C4-2B (cell line): ENCODE results near the gene COL6A1.
"Not testable (repeated sequence)": the region's sequence is repeated elsewhere in the genome, so short reads cannot be mapped to it uniquely, and the experiment has no call there.

Source experiments
- H3K27ac ChIP-seq: fragments of 450-650 bp; 2 replicates; pipeline ENCODE4 v1.5.1; 2017
- ZFX ChIP-seq: fragments of 450-650 bp; IDR thresholded peaks from 2 replicates; pipeline ENCODE4 v1.6.1; 2017
- TF ChIP-seq, protein P1 (sequence below): fragments of 450-650 bp; conservative IDR thresholded peaks from 2 replicates; pipeline ENCODE4 v1.5.1; 2017; ENCODE audit warnings: mild to moderate bottlenecking

Gene COL6A1

DNA sequence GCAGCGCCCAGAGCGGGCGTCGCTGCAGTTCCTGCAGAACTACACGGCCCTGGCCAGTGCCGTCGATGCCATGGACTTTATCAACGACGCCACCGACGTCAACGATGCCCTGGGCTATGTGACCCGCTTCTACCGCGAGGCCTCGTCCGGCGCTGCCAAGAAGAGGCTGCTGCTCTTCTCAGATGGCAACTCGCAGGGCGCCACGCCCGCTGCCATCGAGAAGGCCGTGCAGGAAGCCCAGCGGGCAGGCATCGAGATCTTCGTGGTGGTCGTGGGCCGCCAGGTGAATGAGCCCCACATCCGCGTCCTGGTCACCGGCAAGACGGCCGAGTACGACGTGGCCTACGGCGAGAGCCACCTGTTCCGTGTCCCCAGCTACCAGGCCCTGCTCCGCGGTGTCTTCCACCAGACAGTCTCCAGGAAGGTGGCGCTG is 22.0 kb downstream of the COL6A1 start:
- no peak for TF ChIP-seq ZFX
- TF ChIP-seq, protein P1, sequence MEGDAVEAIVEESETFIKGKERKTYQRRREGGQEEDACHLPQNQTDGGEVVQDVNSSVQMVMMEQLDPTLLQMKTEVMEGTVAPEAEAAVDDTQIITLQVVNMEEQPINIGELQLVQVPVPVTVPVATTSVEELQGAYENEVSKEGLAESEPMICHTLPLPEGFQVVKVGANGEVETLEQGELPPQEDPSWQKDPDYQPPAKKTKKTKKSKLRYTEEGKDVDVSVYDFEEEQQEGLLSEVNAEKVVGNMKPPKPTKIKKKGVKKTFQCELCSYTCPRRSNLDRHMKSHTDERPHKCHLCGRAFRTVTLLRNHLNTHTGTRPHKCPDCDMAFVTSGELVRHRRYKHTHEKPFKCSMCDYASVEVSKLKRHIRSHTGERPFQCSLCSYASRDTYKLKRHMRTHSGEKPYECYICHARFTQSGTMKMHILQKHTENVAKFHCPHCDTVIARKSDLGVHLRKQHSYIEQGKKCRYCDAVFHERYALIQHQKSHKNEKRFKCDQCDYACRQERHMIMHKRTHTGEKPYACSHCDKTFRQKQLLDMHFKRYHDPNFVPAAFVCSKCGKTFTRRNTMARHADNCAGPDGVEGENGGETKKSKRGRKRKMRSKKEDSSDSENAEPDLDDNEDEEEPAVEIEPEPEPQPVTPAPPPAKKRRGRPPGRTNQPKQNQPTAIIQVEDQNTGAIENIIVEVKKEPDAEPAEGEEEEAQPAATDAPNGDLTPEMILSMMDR, result no peak
- no peak overlapping the region for H3K27ac ChIP-seq

DNA sequence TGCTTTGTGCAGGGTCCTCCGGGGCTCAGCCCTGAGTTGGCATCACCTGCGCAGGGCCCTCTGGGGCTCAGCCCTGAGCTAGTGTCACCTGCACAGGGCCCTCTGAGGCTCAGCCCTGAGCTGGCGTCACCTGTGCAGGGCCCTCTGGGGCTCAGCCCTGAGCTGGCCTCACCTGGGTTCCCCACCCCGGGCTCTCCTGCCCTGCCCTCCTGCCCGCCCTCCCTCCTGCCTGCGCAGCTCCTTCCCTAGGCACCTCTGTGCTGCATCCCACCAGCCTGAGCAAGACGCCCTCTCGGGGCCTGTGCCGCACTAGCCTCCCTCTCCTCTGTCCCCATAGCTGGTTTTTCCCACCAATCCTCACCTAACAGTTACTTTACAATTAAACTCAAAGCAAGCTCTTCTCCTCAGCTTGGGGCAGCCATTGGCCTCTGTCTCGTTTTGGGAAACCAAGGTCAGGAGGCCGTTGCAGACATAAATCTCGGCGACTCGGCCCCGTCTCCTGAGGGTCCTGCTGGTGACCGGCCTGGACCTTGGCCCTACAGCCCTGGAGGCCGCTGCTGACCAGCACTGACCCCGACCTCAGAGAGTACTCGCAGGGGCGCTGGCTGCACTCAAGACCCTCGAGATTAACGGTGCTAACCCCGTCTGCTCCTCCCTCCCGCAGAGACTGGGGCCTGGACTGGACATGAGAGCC is 22.7 kb downstream of the COL6A1 start:
- no peak for TF ChIP-seq ZFX
- TF ChIP-seq, protein P1, result no peak
- H3K27ac ChIP-seq, result no peak overlapping the region

DNA sequence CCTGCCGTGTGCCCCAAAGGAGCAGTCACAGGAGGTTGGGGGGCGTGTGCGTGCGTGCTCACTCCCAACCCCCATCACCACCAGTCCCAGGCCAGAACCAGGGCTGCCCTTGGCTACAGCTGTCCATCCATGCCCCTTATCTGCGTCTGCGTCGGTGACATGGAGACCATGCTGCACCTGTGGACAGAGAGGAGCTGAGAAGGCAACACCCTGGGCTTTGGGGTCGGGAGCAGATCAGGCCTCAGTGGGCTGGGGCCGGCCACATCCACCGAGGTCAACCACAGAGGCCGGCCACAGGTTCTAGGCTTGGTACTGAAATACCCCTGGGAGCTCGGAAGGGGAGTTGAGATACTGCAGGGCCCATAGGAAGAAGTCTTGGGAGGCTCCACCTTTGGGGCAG is 23.5 kb downstream of the COL6A1 start:
- no peak overlapping the region for H3K27ac ChIP-seq
- TF ChIP-seq ZFX, result no peak
- TF ChIP-seq, protein P1, result no peak

DNA sequence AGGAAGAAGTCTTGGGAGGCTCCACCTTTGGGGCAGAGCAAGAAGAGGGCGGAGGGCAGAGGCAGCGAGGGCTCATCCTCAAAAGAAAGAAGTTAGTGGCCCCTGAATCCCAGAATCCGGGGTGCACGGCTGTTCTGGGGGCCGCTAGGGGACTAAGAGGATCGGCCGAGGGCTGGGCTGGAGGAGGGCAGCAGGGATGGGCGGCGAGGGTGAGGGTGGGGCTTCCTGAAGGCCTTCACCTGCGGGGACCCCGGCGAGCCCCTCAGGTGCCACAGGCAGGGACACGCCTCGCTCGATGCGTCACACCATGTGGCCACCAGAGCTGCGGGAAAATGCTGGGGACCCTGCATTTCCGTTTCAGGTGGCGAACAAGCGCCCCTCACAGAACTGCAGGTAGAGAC is 23.9 kb downstream of the COL6A1 start:
- TF ChIP-seq, protein P1, result no peak
- no peak for TF ChIP-seq ZFX
- no peak overlapping the region for H3K27ac ChIP-seq

DNA sequence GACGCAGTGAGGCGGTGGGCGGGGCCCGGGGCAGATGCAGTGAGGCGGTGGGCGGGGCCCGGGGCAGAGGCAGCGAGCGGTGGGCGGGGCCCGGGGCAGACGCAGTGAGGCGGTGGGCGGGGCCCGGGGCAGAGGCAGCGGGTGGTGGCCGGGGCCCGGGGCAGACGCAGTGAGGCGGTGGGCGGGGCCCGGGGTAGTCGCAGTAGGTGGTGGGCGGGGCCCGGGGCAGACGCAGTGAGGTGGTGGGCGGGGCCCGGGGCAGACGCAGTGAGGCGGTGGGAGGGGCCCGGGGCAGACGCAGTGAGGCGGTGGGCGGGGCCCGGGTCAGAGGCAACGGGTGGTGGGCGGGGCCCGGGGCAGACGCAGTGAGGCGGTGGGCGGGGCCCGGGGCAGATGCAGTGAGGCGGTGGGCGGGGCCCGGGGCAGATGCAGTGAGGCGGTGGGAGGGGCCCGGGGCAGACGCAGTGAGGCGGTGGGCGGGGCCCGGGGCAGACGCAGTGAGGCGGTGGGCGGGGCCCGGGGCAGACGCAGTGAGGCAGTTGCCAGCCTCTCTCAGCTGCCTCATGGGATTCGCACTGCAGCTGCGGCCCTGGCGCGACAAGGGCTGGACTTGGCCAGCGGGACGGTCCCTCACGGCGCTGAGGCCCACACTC is 24.4 kb downstream of the COL6A1 start:
- H3K27ac ChIP-seq, result not testable (repeated sequence)

DNA sequence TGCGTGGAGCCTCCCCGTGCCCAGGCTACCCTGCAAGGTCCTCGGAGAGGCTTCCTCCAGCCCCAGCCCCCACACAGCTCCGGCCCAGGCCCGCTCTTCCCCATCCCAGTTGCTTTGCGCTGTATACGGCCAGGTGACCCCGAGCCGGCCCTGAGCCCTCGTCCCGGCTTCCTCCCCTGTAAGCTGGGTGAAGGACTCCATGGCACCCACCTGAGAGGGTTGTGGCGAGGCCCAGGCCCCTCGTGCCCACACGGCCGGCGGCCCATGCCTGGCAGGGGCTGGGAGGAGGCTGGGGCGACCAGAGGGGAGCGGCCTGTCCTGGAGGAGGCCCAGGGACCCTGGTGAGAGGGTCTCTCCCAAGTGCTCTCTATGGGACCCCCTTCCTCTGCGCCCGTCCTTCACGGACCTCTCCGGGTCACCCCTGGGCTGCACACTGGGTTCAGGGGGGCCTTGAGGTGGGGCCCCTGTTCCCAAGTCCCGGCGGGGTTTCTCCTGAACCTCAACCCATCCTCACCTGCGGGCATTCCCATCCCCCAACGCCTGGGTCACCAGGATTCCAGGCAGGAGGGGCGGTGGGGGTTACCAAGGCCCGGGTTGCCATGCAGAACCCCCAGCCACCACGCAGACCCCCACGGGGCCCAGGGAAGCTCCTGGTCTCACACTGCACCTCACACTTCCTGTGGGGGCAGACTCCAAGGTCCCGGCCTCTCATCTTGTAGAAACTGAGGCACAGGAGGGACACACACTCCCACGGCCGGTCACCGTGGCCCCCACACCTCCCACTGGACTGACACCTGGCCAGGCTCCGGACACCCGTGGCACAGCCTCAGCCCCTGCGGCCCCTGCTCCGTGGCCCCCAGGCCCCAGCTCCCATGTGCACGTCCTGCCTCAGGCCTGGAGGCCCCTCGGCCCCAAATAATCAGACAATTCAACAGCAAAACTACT is 25.2 kb downstream of the COL6A1 start:
- H3K27ac ChIP-seq, result no peak overlapping the region
- TF ChIP-seq, protein P1, result no peak
- no peak for TF ChIP-seq ZFX

DNA sequence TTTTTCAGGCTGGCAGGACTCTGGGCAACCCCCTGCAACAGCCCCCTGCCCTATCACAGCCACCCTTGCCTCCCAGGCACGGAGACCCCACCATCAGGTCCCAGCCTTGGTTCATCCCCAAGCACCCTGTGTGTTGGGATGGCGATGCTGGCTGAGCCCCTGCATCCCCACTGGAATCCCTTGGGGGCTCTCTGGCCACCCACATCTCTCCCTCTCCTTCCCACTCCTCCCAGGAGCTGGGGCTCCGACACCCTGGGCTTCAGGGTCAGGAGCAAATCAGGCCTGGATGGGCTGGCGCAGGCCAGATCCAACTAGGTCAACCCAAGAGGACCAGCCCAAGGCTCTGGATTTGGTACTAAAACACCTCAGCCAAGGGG is 25.9 kb downstream of the COL6A1 start:
- TF ChIP-seq, protein P1, result no peak
- TF ChIP-seq ZFX, result no peak
- no peak overlapping the region for H3K27ac ChIP-seq
